Liver (tissue), 3 donors: ENCODE data around the gene FAM204A.

Experiments used
- ATF3 ChIP-seq: IDR thresholded peaks from 2 replicates; pipeline ENCODE4 v1.6.1; 2016; ENCODE audit warnings: antibody characterized with exemption
- CTCF ChIP-seq: fragments of 150-350 bp; IDR thresholded peaks from 2 replicates; pipeline ENCODE4 v1.5.1; 2017; ENCODE audit warnings: improper control_type of control experiment, low read depth, low read length; ENCODE audit not compliant: missing input control
- GABPA ChIP-seq, 2 donors: IDR thresholded peaks in 1 of 2; conservative IDR thresholded peaks in 1 of 2; 2 replicates each; pipeline ENCODE4 v1.6.1; 2016; ENCODE audit warnings: antibody characterized with exemption in 2 of 2, mild to moderate bottlenecking in 1 of 2, moderate library complexity in 1 of 2
- HNF4A ChIP-seq, 2 donors: conservative IDR thresholded peaks; 2 replicates each; pipeline ENCODE4 v1.6.1; 2016; ENCODE audit warnings: antibody characterized with exemption in 2 of 2, mild to moderate bottlenecking in 2 of 2
- HNF4G ChIP-seq: IDR thresholded peaks from 2 replicates; pipeline ENCODE4 v1.6.1; 2016; ENCODE audit warnings: antibody characterized with exemption
- JUND ChIP-seq, 2 donors: IDR thresholded peaks; 2 replicates each; pipeline ENCODE4 v1.6.1; 2016; ENCODE audit warnings: antibody characterized with exemption in 2 of 2
- MAX ChIP-seq: IDR thresholded peaks from 2 replicates; pipeline ENCODE4 v1.6.1; 2016; ENCODE audit warnings: antibody characterized with exemption
- RAD21 ChIP-seq, 2 donors: IDR thresholded peaks; 2 replicates each; pipeline ENCODE4 v1.6.1; 2016; ENCODE audit warnings: antibody characterized with exemption in 2 of 2, mild to moderate bottlenecking in 2 of 2
- REST ChIP-seq: IDR thresholded peaks from 2 replicates; pipeline ENCODE4 v1.6.1; 2016; ENCODE audit warnings: antibody characterized with exemption, mild to moderate bottlenecking
- RXRA ChIP-seq, 2 donors: IDR thresholded peaks; 2 replicates each; pipeline ENCODE4 v1.6.1; 2017 to 2018; ENCODE audit warnings: antibody characterized with exemption in 2 of 2, mild to moderate bottlenecking in 1 of 2
- TAF1 ChIP-seq: conservative IDR thresholded peaks from 2 replicates; pipeline ENCODE4 v1.6.1; 2016; ENCODE audit warnings: antibody characterized with exemption, mild to moderate bottlenecking
- YY1 ChIP-seq: IDR thresholded peaks from 2 replicates; pipeline ENCODE4 v1.6.1; 2016; ENCODE audit warnings: antibody characterized with exemption, mild to moderate bottlenecking
- donor health status: healthy.
- donor health status: healthy.

- no peak for TF ChIP-seq HNF4A (conservative IDR thresholded peaks at IDR 0.05)
- TF ChIP-seq GABPA (IDR thresholded peaks at IDR 0.05 in 1 of 2, conservative IDR thresholded peaks at IDR 0.05 in 1 of 2) = no peak
- no peak for TF ChIP-seq JUND (IDR thresholded peaks at IDR 0.05)
- no peak for TF ChIP-seq CTCF
- no peak for TF ChIP-seq RAD21 (IDR thresholded peaks at IDR 0.05)
- TF ChIP-seq TAF1 = no peak
- TF ChIP-seq ATF3 = no peak
- TF ChIP-seq REST = no peak
- TF ChIP-seq HNF4G = no peak
- TF ChIP-seq MAX = no peak
- TF ChIP-seq YY1 = no peak
- TF ChIP-seq RXRA (IDR thresholded peaks at IDR 0.05) = no peak
Observed at GRCh38 chr10:118305730-118306129, 36.4 kb downstream of the FAM204A start.
